HepG2 (cell line): ENCODE data around the gene CGREF1. TPM values are rescaled to one million over a fixed set of nuclear protein-coding genes. Genes with fewer than 3 reads are reported as not detected.
A peak's percentile ranks its signal among the peaks of the same experiment; 100 is the strongest.

Experiments used
- AKAP8 ChIP-seq: sonication (generic); formaldehyde crosslinking; IDR thresholded peaks from 2 replicates; pipeline ENCODE4 v1.5.1; 2020; ENCODE audit warnings: mild to moderate bottlenecking, missing genetic modification reagents
- CCAR2 ChIP-seq: fragments of 200-400 bp; formaldehyde crosslinking; optimal IDR thresholded peaks from 2 replicates; pipeline ENCODE3; 2018; ENCODE audit warnings: low read depth, mild to moderate bottlenecking, low read length, moderate library complexity
- DZIP1 ChIP-seq: sonication (generic); formaldehyde crosslinking; IDR thresholded peaks from 2 replicates; pipeline ENCODE4 v1.5.0; 2020; ENCODE audit warnings: mild to moderate bottlenecking, missing genetic modification reagents
- FOSL1 ChIP-seq: sonication (generic); formaldehyde crosslinking; IDR thresholded peaks from 2 replicates; pipeline ENCODE4 v1.9.0; 2021; ENCODE audit warnings: missing genetic modification reagents, borderline replicate concordance
- MIER3 ChIP-seq: IDR thresholded peaks from 2 replicates; pipeline ENCODE4 v1.6.1; 2016; ENCODE audit warnings: missing compliant biosample characterization, borderline replicate concordance
- MTF1 ChIP-seq: sonication (generic); formaldehyde crosslinking; IDR thresholded peaks from 2 replicates; pipeline ENCODE4 v1.5.0; 2020; ENCODE audit warnings: missing genetic modification reagents
- NFKB2 ChIP-seq: sonication (generic); formaldehyde crosslinking; IDR thresholded peaks from 2 replicates; pipeline ENCODE4 v1.4.0; 2020; ENCODE audit warnings: missing genetic modification reagents, borderline replicate concordance
- PITX1 ChIP-seq: sonication (generic); formaldehyde crosslinking; IDR thresholded peaks from 2 replicates; pipeline ENCODE4 v1.5.1; 2020; ENCODE audit warnings: mild to moderate bottlenecking, missing genetic modification reagents
- RCOR2 ChIP-seq: IDR thresholded peaks from 2 replicates; pipeline ENCODE4 v1.6.1; 2016; ENCODE audit warnings: missing biosample characterization, missing genetic modification reagents
- ZBTB8A ChIP-seq: sonication (generic); formaldehyde crosslinking; IDR thresholded peaks from 2 replicates; pipeline ENCODE4 v1.4.0; 2020; ENCODE audit warnings: mild to moderate bottlenecking, low read depth, missing genetic modification reagents, borderline replicate concordance
- ZFAT ChIP-seq: sonication (generic); formaldehyde crosslinking; conservative IDR thresholded peaks from 2 replicates; pipeline ENCODE4 v1.8.1; 2023; ENCODE audit warnings: missing genetic modification reagents, inconsistent platforms
- ZFX ChIP-seq: sonication (generic); formaldehyde crosslinking; IDR thresholded peaks from 2 replicates; pipeline ENCODE4 v1.4.0; 2020; ENCODE audit warnings: mild to moderate bottlenecking, low read depth, missing genetic modification reagents, moderate library complexity
- ZNF274 ChIP-seq: sonication (generic); formaldehyde crosslinking; IDR thresholded peaks from 2 replicates; pipeline ENCODE4 v1.5.1; 2020; ENCODE audit warnings: mild to moderate bottlenecking, missing genetic modification reagents
- ZNF33B ChIP-seq: sonication (generic); formaldehyde crosslinking; IDR thresholded peaks from 2 replicates; pipeline ENCODE4 v1.5.1; 2020; ENCODE audit warnings: mild to moderate bottlenecking, missing genetic modification reagents
- ZNF570 ChIP-seq: sonication (generic); formaldehyde crosslinking; IDR thresholded peaks from 2 replicates; pipeline ENCODE4 v1.4.0; 2020; ENCODE audit warnings: mild to moderate bottlenecking, missing genetic modification reagents, borderline replicate concordance
- ZNF746 ChIP-seq: sonication (generic); formaldehyde crosslinking; IDR thresholded peaks from 2 replicates; pipeline ENCODE4 v1.8.0; 2022; ENCODE audit warnings: mild to moderate bottlenecking, missing genetic modification reagents
- polyA plus RNA-seq, 8 experiments: library from polyadenylated mRNA; depleted of rRNA in 3 of 8; stranded (reverse) in 7 of 8; unstranded in 1 of 8; fragments of >200 nt; fragmentation: Illumina TruSeq in 4 of 8; extraction: Trizol in 4 of 8; gene quantifications; 2 replicates each; pipeline versions ENCODE4 v1.2.1 to v1.2.3, GENCODE V29; 2011 to 2016; ENCODE audit warnings: low read depth in 4 of 8, missing spikeins in 1 of 8, mixed read lengths in 1 of 8; ENCODE audit not compliant: insufficient read depth in 1 of 8
- total RNA-seq, 5 experiments: library from RNA; depleted of rRNA; stranded (reverse); fragments of >200 nt; fragmentation: Illumina TruSeq; extraction: Trizol; gene quantifications; 2 replicates each; pipeline ENCODE4 v1.2.3, GENCODE V29; 2016; ENCODE audit warnings: low read depth in 1 of 5
- TF ChIP-seq, protein P1 (sequence below): sonication (generic); formaldehyde crosslinking; IDR thresholded peaks from 2 replicates; pipeline ENCODE4 v1.5.1; 2020; ENCODE audit warnings: mild to moderate bottlenecking, missing genetic modification reagents
- TF ChIP-seq, protein P2 (sequence below): IDR thresholded peaks from 2 replicates; pipeline ENCODE4 v1.6.1; 2018; ENCODE audit warnings: missing genetic modification reagents, mild to moderate bottlenecking, missing compliant biosample characterization
- TF ChIP-seq, protein P3 (sequence below): sonication (generic); formaldehyde crosslinking; IDR thresholded peaks from 2 replicates; pipeline ENCODE4 v1.4.0; 2020; ENCODE audit warnings: missing genetic modification reagents

Gene CGREF1
- total and polyA plus RNA-seq, 2 of the 13 experiments (the other 11 are each of a cell fraction or from before 2014, with no cell fraction given), result 13.9 to 23.4 TPM

- peak; percentile 64; the same call in 1 of the 2 replicates for TF ChIP-seq DZIP1
- TF ChIP-seq MTF1 (CRISPR knock-in tag), result no peak
- TF ChIP-seq ZNF570 (CRISPR knock-in tag), result no peak
- 0 out of 2 replicates have a peak, but pooled peaks have one; percentile 32 for TF ChIP-seq ZNF746 (CRISPR knock-in tag)
- 0 out of 2 replicates have a peak, but pooled peaks have one; percentile 18 for TF ChIP-seq NFKB2 (CRISPR knock-in tag)
- 0 out of 2 replicates have a peak, but pooled peaks have one; percentile 44 for TF ChIP-seq AKAP8 (CRISPR knock-in tag)
- TF ChIP-seq RCOR2, result no peak
- peak; percentile 48; the same call in 1 of the 2 replicates for TF ChIP-seq PITX1 (CRISPR knock-in tag)
- no peak; the same call in 1 of the 2 replicates for TF ChIP-seq ZNF33B (CRISPR knock-in tag)
- TF ChIP-seq, protein P1, sequence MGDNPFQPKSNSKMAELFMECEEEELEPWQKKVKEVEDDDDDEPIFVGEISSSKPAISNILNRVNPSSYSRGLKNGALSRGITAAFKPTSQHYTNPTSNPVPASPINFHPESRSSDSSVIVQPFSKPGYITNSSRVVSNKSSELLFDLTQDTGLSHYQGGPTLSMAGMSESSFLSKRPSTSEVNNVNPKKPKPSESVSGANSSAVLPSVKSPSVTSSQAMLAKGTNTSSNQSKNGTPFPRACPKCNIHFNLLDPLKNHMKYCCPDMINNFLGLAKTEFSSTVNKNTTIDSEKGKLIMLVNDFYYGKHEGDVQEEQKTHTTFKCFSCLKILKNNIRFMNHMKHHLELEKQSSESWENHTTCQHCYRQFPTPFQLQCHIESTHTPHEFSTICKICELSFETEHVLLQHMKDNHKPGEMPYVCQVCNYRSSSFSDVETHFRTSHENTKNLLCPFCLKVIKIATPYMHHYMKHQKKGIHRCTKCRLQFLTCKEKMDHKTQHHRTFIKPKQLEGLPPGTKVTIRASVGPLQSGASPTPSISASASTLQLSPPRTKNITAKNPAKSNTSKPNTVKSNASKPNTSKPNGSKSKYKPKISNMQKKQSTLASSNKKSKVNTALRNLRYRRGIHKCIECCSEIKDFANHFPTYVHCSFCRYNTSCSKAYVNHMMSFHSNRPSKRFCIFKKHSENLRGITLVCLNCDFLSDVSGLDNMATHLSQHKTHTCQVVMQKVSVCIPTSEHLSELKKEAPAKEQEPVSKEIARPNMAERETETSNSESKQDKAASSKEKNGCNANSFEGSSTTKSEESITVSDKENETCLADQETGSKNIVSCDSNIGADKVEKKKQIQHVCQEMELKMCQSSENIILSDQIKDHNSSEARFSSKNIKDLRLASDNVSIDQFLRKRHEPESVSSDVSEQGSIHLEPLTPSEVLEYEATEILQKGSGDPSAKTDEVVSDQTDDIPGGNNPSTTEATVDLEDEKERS, result 0 out of 2 replicates have a peak, but pooled peaks have one; percentile 34
- TF ChIP-seq MIER3 (CRISPR knock-in tag), result peak; percentile 79; the same call in 1 of the 2 replicates
- no peak for TF ChIP-seq ZBTB8A (CRISPR knock-in tag)
- TF ChIP-seq ZNF274 (CRISPR knock-in tag), result 0 out of 2 replicates have a peak, but pooled peaks have one; percentile 17
- TF ChIP-seq CCAR2, result peak; percentile 67
- TF ChIP-seq, protein P2, sequence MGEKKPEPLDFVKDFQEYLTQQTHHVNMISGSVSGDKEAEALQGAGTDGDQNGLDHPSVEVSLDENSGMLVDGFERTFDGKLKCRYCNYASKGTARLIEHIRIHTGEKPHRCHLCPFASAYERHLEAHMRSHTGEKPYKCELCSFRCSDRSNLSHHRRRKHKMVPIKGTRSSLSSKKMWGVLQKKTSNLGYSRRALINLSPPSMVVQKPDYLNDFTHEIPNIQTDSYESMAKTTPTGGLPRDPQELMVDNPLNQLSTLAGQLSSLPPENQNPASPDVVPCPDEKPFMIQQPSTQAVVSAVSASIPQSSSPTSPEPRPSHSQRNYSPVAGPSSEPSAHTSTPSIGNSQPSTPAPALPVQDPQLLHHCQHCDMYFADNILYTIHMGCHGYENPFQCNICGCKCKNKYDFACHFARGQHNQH (CRISPR knock-in tag), result peak; percentile 85
- TF ChIP-seq, protein P3, sequence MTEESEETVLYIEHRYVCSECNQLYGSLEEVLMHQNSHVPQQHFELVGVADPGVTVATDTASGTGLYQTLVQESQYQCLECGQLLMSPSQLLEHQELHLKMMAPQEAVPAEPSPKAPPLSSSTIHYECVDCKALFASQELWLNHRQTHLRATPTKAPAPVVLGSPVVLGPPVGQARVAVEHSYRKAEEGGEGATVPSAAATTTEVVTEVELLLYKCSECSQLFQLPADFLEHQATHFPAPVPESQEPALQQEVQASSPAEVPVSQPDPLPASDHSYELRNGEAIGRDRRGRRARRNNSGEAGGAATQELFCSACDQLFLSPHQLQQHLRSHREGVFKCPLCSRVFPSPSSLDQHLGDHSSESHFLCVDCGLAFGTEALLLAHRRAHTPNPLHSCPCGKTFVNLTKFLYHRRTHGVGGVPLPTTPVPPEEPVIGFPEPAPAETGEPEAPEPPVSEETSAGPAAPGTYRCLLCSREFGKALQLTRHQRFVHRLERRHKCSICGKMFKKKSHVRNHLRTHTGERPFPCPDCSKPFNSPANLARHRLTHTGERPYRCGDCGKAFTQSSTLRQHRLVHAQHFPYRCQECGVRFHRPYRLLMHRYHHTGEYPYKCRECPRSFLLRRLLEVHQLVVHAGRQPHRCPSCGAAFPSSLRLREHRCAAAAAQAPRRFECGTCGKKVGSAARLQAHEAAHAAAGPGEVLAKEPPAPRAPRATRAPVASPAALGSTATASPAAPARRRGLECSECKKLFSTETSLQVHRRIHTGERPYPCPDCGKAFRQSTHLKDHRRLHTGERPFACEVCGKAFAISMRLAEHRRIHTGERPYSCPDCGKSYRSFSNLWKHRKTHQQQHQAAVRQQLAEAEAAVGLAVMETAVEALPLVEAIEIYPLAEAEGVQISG (CRISPR knock-in tag), result peak; percentile 100
- peak; percentile 82 for TF ChIP-seq ZFX
- 0 out of 2 replicates have a peak, but pooled peaks have one; percentile 5 for TF ChIP-seq ZFAT (CRISPR knock-in tag)
- no peak for TF ChIP-seq FOSL1 (CRISPR knock-in tag)
These were observed 47.5 kb downstream of the CGREF1 start, which contains the start of gene OST4 (continued) for GRCh38 chr2:27071277-27071989.
